ENCODE results near the gene EXOC7.
"Not testable (repeated sequence)": the region's sequence is repeated elsewhere in the genome, so short reads cannot be mapped to it uniquely, and the experiment has no call there.

Gene EXOC7

DNA sequence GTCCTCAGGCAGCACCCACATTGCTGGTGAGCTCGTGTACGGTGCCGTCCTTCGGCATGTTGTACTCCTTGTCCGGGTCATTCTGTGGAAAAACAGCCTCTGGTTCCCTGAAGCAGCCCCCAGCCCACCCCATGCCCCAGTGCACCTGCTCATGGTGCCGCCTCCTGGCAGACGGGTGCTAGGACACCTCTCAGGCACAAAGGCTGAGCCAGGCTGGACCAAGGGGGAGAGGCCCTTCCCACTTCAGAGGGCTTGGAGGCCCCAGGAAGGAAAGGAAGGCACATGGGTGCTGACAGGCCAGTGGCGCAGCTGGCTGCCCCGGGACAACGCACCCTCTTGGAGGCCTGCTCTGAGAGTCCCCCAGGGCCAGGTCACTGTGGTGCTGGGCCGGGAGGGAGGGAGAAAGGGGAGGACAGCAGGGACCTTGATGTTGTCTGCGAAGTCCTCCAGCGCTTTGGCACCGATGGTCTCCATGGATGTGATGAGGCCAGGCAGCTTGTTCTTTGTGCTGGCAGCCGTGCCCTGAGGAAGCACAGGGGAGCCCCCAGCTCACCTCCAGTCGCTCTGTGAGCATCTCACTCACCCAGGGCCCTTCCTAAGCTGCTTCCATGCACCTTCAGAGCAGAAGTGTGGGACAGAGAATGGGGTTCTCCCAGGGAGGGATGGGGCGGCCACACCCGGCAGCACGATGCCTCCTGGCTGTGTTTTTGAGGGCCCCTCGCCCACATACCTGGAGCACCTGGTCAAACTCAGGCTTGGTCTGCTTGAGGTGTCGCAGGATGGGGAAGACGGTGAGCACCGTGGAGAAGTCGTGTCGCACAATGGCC, 15.3 kb downstream of the EXOC7 start:
- ATAC-seq = no peak

GRCh38 chr17:76087531-76087930, 16.1 kb downstream of the EXOC7 start:
- ATAC-seq = no peak

DNA sequence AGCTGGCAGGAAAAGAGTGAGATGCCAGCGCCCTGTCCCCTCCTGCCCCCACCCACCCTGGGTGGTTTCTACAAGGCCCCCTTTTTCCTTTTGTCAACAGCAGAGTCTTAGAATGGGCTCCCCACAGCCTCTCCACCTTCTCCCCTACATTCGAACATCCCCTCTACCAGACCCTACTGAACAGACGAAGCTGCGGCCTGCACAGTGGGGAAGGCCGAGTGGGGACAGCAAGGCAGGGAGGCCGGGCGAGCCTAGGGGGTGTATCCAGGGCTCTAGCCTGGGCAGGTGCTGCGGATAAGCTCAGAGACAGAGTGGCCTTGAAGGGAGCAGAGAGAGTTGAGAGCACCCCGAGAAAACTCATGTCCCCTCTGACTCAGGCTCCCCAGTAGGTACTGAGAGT, 17.2 kb downstream of the EXOC7 start:
- ATAC-seq = no peak

DNA sequence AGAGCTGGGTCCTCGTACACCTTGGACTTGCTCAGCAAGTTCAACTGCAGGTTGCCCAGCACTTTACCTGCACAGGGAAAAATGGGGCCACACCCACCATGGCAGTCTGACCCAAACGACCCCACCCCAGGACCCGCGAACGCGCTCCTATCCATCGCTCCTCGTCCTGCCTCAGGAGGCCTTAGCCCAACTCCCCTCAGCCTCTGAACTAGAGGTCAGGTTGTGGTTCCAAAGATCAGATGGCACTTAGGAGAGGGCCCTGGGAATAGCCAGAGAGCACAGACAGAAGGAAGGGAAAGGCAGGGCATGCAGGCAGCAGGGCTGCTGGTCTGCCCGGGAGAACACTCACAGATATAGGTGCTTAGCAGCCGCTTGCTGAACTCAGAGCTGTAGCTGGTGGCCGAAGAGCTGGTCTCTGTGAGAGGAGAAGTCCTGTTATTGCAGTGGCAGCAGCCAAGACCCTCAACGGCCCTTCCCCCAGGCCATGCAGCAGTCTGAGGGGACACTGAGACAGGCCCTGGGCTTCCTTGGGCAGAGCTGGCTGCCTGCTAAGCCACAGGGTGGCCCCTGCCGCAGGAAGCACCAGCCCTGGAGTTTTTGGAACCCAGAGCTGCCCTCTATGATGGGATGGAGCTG, 17.7 kb downstream of the EXOC7 start:
- no peak for ATAC-seq

DNA sequence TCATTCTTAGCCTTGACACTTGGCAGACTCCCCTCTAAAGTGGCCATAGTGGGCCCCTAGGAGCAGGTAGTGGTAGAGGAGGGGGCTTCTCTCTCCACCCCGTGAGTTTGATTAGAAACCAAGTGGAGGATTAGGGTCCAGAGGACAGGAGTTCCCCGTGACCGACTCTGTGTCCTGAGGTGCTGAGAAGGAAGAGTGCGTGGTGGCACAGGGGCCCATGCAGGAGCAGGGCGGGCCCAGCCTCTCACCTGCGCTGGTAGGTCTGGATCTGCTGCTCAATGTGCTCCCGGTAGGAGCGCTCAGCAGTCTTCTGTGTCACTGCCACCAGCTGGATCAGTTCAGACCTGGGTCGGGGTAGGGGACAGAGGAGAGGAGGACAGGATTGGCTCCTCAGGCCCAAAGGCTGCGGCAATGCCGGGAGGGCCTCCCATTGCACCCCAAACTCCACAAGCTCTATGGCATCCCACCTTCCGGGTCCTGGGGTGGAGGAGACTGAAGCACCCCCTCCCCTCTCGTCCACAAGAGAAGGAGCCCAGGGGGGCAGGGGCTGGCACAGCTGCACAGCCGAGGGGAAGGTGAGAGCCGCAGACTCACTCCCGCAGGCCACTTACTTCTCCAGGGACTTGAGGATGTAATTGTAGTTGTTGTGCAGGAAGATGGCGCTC, 18.4 kb downstream of the EXOC7 start:
- no peak for ATAC-seq

- ATAC-seq = no peak
Observed at GRCh38 chr17:76083536-76084182, 19.9 kb downstream of the EXOC7 start.

DNA sequence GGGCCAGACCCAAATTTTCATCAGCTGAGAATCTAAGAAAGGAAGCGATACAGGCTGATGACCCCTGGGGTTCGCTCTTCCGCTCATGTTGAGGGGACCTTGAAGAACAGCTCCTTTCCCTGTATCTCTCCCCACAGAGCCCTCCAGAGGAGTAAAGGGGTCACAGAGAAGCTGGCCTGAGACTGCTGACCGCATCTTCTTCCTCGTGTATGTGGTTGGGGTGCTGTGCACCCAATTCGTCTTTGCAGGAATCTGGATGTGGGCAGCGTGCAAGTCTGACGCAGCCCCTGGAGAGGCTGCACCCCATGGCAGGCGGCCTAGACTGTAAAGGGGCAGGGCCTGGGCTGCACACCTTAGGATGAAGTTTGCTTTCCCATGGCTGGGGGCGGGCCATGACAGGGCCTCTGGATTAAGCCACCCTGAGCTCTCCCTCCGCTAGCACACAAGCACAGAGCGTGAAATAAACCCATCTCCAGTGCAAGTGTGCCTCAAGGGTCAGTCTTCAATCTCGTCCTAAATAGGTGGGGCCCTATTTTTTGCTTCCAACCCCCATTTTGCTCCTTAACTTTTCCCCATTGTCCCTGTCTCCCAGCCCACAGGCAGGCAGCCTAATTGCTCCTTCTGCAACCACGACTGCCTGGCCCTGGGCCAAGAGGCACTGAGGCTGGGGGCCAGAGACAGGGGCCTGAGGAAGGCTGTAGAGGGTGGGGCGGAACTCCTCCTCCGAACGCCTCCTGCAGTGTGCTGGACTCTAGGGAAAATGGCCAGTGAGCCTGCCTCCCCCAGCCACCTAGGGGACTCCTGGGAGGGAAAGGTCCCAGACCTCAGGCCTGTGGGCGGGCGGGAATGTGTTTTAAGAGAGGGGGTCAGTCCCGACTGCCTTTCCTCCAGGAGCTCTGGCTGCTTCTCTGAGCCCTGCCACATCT, 21.0 kb downstream of the EXOC7 start:
- ATAC-seq = no peak

DNA sequence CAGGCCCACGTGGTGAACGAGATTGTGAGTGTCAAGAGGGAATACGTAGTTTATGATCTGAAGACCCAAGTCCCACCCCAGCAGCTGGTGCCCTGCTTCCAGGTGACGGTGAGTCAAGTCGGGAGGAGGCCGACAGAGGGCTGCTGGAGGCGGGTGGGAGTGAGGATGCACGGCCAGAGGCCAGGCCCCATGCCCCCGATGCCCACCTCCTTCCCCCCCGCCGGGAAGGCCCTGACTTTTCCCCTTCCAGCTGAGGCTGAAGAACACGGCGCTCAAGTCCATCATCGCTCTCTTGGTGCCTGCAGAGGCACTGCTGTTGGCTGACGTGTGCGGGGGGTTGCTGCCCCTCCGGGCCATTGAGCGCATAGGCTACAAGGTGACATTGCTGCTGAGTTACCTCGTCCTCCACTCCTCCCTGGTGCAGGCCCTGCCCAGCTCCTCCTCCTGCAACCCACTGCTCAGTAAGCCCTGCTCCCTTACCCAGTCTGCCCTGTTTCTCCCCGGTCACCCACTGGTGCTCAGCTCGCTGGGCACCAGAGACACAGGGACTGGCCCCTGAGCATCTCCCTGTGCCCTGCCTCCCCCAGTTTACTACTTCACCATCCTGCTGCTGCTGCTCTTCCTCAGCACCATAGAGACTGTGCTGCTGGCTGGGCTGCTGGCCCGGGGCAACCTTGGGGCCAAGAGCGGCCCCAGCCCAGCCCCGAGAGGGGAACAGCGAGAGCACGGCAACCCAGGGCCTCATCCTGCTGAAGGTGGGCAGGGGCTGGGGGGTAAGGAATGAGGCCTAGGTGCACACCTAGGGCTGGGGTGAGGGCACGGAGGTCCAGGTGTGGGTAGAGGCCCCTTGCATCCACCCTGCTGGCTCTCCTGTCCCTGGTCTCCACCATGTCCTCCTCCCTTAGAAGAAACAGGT, 22.0 kb downstream of the EXOC7 start:
- no peak for ATAC-seq

- no peak for ATAC-seq
Observed at GRCh38 chr17:76080768-76081287, 22.8 kb downstream of the EXOC7 start.

GRCh38 chr17:76079956-76080767, 23.4 kb downstream of the EXOC7 start:
- peak; percentile 19 to 22 for ATAC-seq

DNA sequence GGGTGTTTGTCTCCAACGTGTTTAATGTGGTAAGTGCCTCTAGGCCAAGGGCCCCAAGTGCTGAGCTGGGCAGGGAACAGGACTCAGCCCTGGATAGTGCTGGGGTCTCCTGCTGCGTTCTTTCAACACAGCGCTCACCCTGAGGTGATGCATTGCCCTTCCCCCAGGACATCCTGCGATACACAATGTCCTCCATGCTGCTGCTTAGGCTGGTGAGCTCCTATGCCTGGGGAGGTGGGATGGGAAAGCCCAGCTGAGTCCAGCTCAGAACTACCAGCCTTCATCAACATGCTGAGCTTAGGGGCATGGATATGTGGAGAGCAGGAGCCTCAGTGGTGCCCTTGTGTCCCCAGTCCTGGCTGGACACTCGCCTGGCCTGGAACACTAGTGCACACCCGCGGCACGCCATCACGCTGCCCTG, 24.0 kb downstream of the EXOC7 start:
- ATAC-seq = peak in 1 of 2 donors; percentile 6

DNA sequence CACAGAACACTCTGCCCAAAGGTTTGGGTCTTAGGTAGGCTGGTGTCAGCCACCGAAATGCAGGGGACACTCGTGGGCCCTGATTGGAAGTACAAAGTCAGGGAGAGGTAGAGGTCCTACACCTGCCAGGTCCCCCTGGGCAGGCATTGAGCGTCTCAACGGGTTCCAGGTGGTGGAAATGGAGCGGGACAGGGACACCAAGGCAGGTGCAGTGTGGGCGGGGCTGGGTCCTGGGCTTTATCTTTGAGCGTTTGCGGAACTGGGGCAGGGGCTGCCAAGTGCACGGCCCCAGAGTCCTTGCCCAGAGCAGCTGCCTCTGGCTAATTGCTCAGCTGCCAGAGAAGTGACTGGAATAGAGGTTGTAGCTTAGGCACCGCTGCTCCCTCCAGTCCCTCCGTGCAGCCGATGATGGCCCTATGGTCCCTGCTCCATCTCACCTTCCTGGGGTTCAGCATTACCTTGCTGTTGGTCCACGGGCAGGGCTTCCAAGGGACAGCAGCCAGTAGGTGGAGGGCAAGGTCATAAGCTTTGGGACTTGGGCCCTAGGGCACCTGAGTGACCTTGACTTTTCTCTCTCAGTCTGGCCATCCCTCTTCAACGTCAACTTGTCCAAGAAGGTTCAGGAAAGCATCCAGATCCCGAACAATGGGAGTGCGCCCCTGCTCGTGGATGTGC, 24.6 kb downstream of the EXOC7 start, which contains the start of gene ZACN:
TSS of gene ZACN (plus strand) at position 323 of the 675 bp plus-strand sequence. CDS start at position 406, 83 bp downstream.
- ATAC-seq = no peak

- ATAC-seq = not testable (repeated sequence)
Observed at GRCh38 chr17:76078370-76078769, 25.2 kb downstream of the EXOC7 start.

DNA sequence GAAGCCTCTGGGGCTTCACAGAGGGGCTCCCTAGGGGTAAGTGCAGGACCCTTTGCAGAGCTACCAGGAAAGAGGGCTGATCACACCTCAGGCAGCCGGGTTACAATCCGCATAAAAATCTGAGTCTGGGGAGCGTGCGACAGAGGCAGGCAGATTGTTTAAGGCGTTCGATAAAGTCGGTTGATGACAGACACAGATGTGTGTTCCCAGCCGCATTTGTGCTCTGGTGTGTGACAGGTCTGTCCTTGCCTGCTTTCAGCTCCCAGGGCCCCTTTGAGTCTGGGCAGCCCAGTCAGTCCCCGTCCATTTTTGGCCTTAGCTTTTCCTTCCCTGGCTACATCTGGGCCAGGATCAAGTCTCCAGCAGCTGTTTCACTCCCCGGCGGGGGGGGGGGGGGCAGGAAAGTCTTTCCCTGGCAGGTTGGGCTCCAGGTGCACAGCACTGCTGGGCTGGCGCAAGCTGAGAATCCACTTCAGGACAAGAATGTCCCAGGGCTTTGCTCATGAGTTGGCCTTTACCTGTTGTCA, 25.9 kb downstream of the EXOC7 start:
- no peak for ATAC-seq

DNA sequence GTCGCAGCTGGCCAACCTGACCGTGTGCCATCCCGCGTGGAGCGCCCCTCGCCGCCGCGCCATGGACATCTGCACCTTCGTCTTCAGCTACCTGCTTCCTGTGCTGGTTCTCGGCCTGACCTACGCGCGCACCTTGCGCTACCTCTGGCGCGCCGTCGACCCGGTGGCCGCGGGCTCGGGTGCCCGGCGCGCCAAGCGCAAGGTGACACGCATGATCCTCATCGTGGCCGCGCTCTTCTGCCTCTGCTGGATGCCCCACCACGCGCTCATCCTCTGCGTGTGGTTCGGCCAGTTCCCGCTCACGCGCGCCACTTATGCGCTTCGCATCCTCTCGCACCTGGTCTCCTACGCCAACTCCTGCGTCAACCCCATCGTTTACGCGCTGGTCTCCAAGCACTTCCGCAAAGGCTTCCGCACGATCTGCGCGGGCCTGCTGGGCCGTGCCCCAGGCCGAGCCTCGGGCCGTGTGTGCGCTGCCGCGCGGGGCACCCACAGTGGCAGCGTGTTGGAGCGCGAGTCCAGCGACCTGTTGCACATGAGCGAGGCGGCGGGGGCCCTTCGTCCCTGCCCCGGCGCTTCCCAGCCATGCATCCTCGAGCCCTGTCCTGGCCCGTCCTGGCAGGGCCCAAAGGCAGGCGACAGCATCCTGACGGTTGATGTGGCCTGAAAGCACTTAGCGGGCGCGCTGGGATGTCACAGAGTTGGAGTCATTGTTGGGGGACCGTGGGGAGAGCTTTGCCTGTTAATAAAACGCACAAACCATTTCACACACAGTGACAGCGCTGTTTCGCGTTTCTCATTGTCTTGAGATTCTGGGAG, 26.6 kb downstream of the EXOC7 start:
- ATAC-seq = peak in 1 of 2 donors; percentile 9

GRCh38 chr17:76076146-76076764, 27.3 kb downstream of the EXOC7 start:
- no peak for ATAC-seq
